Measurements from ENCODE around the gene PLCB4.

The PLCB4 gene

DNA sequence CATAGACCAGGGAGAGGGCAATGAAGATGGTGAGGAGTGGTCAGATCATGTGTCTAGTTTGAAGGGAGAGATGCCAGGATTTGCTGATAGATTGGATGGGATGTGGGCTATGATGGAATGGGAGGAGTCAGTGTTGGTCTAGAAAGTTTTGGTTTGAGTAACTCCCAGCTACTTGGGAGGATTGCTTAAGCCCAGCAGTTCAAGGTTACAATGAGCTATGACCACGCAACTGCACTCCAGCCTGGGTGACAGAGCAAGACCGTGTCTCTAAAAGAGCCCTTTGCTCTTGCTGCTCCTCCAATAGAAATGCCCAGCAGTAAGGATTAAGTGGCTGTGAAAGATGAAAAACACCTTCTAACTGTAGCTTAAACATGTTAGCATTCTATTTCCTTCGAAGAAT lies 427.3 kb downstream of the PLCB4 start:
- TF ChIP-seq SPI1 (IDR thresholded peaks at IDR 0.05; ENCODE audit: low read depth, low read length), result no peak
- no peak for TF ChIP-seq POLR2A (IDR thresholded peaks at IDR 0.05; ENCODE audit: low read depth, low read length)
- TF ChIP-seq TAF1 (IDR thresholded peaks at IDR 0.05; ENCODE audit: low read depth, low read length), result no peak
- no peak for TF ChIP-seq PAX5 (IDR thresholded peaks at IDR 0.05; ENCODE audit: insufficient read depth, low read length, severe bottlenecking)
- TF ChIP-seq POU2F2 (IDR thresholded peaks at IDR 0.05; ENCODE audit: low read depth, low read length), result no peak
- TF ChIP-seq POLR2AphosphoS5 (IDR thresholded peaks at IDR 0.05; ENCODE audit: low read depth, low read length), result no peak
- FAIRE-seq (no peak), DNase-seq (ENCODE audit: insufficient read length, low spot score) (no peak)

DNA sequence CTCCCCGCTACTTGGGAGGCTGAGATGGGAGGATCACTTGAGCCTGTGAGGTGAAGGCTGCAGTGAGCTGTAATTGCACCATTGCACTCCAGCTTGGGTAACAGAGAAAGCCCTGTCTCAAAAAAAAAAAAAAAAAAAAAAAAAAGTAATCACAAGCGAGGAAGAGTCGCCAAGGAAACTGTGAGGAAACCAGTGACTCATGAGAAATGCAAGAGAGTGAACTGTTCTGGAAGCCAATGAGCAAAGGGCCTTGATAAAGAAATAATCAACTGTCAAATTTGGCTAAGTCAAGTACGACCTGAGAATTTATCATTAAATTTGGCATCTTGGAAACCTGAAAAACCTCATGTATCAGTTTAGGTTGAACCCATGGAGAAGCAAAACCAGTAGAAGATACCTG lies 429.4 kb downstream of the PLCB4 start:
- TF ChIP-seq PAX5 (IDR thresholded peaks at IDR 0.05; ENCODE audit: insufficient read depth, low read length, severe bottlenecking) (no peak), SPI1 (IDR thresholded peaks at IDR 0.05; ENCODE audit: low read depth, low read length) (no peak), POLR2A (IDR thresholded peaks at IDR 0.05; ENCODE audit: low read depth, low read length) (no peak)
- FAIRE-seq (no peak), DNase-seq (ENCODE audit: insufficient read length, low spot score) (no peak)

DNA sequence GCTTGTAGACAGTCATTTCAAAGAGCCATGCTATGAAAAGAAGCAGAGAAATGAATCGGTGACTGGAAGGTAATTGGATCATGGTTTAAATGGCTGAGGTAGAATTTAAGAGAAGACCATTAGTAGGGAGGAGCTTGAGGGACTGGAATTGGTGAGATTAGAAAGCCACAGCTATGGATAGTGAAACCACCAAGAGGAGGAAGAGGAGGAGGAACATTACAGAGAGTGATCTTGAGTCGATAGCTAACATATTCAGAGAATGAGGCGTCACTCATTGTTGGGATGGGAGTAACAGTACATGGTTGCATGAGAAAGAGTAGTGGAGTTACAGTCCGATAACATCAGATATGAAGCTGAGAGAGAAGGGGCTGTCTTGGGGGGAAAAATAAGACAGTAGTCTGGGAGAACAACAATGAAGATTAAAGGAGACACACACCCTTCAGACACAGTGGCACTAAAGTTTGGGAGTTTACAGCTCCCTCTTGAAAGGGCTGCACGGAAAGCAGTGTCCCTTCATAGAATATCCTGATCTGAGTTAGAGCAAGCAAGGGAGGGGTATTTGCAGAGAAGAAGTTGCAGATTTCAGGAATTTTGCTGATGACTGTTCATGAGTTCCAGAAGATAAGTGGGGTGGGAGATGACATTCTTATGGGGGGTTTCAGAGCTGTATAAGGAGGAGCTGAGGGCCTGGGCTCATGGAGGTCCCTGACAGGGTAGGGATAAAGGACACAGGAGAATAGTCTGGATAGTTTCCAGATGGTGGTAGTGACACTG lies 430.4 kb downstream of the PLCB4 start:
- no peak for DNase-seq (ENCODE audit: insufficient read length, low spot score)
- FAIRE-seq, result no peak
- TF ChIP-seq POU2F2 (IDR thresholded peaks at IDR 0.05; ENCODE audit: low read depth, low read length) (no peak), TAF1 (IDR thresholded peaks at IDR 0.05; ENCODE audit: low read depth, low read length) (no peak), POLR2AphosphoS5 (IDR thresholded peaks at IDR 0.05; ENCODE audit: low read depth, low read length) (no peak), SPI1 (IDR thresholded peaks at IDR 0.05; ENCODE audit: low read depth, low read length) (no peak), POLR2A (IDR thresholded peaks at IDR 0.05; ENCODE audit: low read depth, low read length) (no peak), PAX5 (IDR thresholded peaks at IDR 0.05; ENCODE audit: insufficient read depth, low read length, severe bottlenecking) (no peak)

DNA sequence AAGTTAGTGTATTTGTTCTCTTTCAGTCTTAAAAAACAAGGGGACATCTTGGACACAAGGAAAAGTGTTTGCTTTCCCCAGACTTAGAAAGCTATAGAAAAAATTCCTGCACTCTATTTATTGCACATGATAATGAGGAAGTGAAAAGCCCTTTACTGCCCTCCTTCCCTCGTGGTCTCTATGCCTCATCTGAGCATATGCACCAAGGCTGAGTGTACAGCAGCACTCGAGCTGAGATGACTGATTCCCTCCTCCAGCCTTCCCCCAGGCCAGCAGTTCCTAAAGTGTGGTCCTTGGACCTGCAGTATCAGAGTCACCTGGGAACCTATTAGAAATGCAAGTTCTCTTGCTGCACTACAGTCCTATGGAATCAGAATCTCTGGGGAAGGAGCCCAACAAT lies 431.2 kb downstream of the PLCB4 start:
- no peak for DNase-seq (ENCODE audit: insufficient read length, low spot score)
- no peak for TF ChIP-seq POLR2AphosphoS5 (IDR thresholded peaks at IDR 0.05; ENCODE audit: low read depth, low read length)
- TF ChIP-seq SPI1 (IDR thresholded peaks at IDR 0.05; ENCODE audit: low read depth, low read length), result peak; percentile 79
- no peak for TF ChIP-seq POLR2A (IDR thresholded peaks at IDR 0.05; ENCODE audit: low read depth, low read length)
- TF ChIP-seq POU2F2 (IDR thresholded peaks at IDR 0.05; ENCODE audit: low read depth, low read length), result no peak
- TF ChIP-seq TAF1 (IDR thresholded peaks at IDR 0.05; ENCODE audit: low read depth, low read length), result no peak
- TF ChIP-seq PAX5 (IDR thresholded peaks at IDR 0.05; ENCODE audit: insufficient read depth, low read length, severe bottlenecking), result no peak
- FAIRE-seq, result no peak

DNA sequence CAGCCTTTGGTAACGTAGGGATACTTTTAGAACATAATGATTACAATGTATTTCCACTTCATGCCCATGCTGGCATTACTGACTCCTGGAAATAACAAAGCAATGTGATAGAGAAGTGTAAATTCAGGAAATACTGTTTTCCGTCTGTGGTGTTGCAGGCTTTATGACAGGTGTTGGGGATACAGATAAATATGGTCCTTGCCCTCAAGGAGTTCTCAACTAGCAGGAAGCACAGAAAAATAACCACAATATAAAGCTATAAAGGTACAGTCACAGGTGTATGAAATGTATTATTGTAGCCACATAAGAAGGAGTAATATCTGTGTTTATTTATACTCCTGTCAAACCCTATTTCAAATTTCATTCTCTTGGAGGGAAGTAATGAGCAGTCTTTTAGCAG lies 432.6 kb downstream of the PLCB4 start:
- TF ChIP-seq POLR2A (IDR thresholded peaks at IDR 0.05; ENCODE audit: low read depth, low read length) (no peak), TAF1 (IDR thresholded peaks at IDR 0.05; ENCODE audit: low read depth, low read length) (no peak), SPI1 (IDR thresholded peaks at IDR 0.05; ENCODE audit: low read depth, low read length) (no peak), POU2F2 (IDR thresholded peaks at IDR 0.05; ENCODE audit: low read depth, low read length) (no peak), POLR2AphosphoS5 (IDR thresholded peaks at IDR 0.05; ENCODE audit: low read depth, low read length) (no peak), PAX5 (IDR thresholded peaks at IDR 0.05; ENCODE audit: insufficient read depth, low read length, severe bottlenecking) (no peak)
- DNase-seq (ENCODE audit: insufficient read length, low spot score) (no peak), FAIRE-seq (no peak)

DNA sequence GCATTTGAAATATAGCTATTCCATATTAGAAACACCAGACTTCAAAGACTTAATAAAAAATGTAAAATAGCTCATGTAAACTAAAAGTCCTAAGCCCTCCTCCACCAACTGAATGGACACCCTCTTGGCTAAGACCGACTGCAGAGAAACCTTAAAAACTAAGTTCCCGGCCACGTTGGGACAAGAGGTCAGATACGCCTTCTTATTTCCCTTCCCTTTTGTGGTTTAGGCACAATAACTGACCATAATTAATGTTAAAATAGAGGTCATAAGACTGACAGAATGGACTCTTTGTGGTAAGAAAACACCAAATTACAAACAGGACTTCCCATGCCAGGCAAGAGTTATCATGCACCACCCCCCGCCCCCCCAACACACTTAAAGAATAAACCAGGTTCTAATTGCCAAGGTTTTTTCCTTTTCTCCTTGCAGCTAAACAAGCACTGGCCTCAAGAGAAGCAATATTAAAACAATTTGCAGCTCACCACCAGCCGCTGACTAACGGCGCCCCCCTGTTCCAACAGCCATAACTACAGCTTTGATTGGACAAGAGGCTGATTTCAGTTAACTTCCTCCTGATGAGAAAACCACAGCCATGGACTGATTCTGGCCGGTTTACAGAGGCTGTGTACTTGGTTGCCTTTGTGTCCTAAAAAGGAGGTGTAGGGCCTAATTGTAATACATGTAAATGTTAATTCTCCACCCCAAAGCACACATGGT lies 434.8 kb downstream of the PLCB4 start:
- TF ChIP-seq POLR2AphosphoS5 (IDR thresholded peaks at IDR 0.05; ENCODE audit: low read depth, low read length) (no peak), SPI1 (IDR thresholded peaks at IDR 0.05; ENCODE audit: low read depth, low read length) (no peak), POU2F2 (IDR thresholded peaks at IDR 0.05; ENCODE audit: low read depth, low read length) (no peak), POLR2A (IDR thresholded peaks at IDR 0.05; ENCODE audit: low read depth, low read length) (no peak), TAF1 (IDR thresholded peaks at IDR 0.05; ENCODE audit: low read depth, low read length) (no peak), PAX5 (IDR thresholded peaks at IDR 0.05; ENCODE audit: insufficient read depth, low read length, severe bottlenecking) (no peak)
- no peak for FAIRE-seq
- DNase-seq (ENCODE audit: insufficient read length, low spot score), result no peak

DNA sequence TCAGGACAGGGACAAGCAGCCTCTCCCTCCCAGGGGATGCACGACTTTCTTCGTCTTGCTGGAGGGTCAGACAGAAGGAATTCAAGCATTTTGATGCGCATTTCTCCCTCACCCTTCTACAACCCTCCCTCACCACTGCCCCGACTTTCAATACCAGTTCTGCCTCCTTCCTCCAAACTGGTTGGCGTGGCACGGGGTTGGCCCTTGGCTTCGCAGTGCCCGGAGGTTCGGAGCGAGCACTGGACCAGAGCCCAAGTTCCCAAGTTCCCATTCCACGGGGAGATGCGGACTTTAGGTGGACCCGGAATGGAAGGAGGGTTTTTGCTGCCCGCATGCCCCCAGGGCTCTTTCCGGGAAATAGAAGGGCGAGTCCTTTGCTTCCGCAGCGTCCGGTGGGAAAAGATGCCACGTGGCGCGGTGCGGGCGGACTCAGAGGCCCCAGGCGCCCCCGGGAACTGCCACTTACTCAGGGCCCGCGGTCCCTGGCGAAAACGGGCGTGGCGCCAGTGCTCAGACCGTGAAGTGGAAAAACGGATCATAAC lies 437.5 kb downstream of the PLCB4 start:
- FAIRE-seq, result no peak
- DNase-seq (ENCODE audit: insufficient read length, low spot score), result no peak
- TF ChIP-seq SPI1 (IDR thresholded peaks at IDR 0.05; ENCODE audit: low read depth, low read length), result no peak

DNA sequence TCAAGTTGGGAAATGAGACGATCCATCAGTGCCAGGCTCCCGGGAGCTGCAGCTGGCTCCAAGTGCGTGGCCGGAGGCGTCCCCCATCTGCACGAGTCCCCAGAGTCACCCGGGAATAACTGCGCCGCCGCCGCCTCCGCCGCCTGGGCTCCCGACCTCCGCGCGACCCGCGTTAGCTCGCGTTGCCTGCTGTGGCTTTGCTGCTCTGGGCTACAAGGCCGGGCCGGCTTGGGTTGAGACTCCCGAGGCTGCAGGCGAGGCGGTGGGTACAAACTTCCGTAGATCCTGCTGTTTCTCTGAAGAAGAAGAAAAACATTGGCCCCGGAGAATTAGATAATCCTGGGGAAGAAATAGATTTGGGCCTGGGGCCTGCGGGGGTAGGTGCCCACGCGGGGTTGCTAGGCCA lies 438.1 kb downstream of the PLCB4 start:
- FAIRE-seq (no peak), DNase-seq (ENCODE audit: insufficient read length, low spot score) (no peak)
- TF ChIP-seq SPI1 (IDR thresholded peaks at IDR 0.05; ENCODE audit: low read depth, low read length) (no peak), PAX5 (IDR thresholded peaks at IDR 0.05; ENCODE audit: insufficient read depth, low read length, severe bottlenecking) (no peak), POU2F2 (IDR thresholded peaks at IDR 0.05; ENCODE audit: low read depth, low read length) (no peak)

DNA sequence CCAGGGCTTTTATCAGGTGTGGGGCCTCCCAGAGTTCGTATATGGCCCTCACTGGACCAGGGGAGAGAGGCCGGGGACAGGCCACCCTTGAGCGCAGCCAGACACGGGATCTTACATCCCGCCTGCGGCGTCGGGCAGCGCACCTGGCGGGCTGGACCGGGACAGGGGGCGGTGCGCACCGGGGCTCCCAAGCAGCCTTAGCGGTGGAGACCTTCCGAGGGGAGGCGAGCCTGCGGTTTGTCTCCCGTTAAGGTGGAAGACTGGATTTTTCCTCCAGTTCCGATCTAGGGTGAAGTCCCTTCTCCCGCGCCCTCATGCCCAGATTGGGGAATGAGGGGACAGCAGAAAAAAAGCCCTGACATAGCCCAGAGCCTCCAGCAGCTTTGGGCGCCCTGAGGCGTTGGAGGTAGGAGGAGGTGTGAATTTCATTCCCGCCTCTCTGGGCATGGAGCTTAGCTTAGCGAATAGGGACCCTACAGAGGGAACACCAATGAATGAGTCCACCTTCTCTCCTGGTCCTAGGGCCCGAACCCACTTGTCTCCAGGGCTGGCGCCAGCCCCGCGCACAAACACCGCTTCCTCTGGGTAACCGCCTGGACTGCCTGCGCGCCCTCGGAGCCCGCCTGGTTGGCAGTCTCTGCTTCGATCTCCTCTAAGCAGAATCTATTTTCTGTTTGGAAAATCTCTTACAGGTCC lies 438.8 kb downstream of the PLCB4 start:
- FAIRE-seq, result no peak
- TF ChIP-seq POLR2AphosphoS5 (IDR thresholded peaks at IDR 0.05; ENCODE audit: low read depth, low read length) (no peak), SPI1 (IDR thresholded peaks at IDR 0.05; ENCODE audit: low read depth, low read length) (no peak), POLR2A (IDR thresholded peaks at IDR 0.05; ENCODE audit: low read depth, low read length) (no peak), PAX5 (IDR thresholded peaks at IDR 0.05; ENCODE audit: insufficient read depth, low read length, severe bottlenecking) (no peak), POU2F2 (IDR thresholded peaks at IDR 0.05; ENCODE audit: low read depth, low read length) (no peak), TAF1 (IDR thresholded peaks at IDR 0.05; ENCODE audit: low read depth, low read length) (no peak)
- DNase-seq (ENCODE audit: insufficient read length, low spot score), result no peak
